ENCODE measurements around the gene KRT80. TPM values are rescaled to one million over a fixed set of nuclear protein-coding genes. Genes with fewer than 3 reads are reported as not detected.

Gene KRT80
- total RNA-seq, 1 donor from 2014 or later, result 2.7 TPM

- no peak for DNase-seq (ENCODE audit: low spot score in 2 of 2, unreplicated experiment in 2 of 2)
- Mint-ChIP-seq H3K9me3 (peaks cover 4% of the 10 kb centered on the region), H3K36me3 (no peaks in the 10 kb centered on the region), H3K4me3 (no peak overlapping the region), H3K27me3 (ENCODE audit: low read depth) (no peaks in the 10 kb centered on the region), H3K4me1 (peaks cover 7% of the 10 kb centered on the region), H3K27ac (no peak overlapping the region)
- TF ChIP-seq CTCF (IDR thresholded peaks at IDR 0.05; ENCODE audit: unreplicated experiment), result no peak
Measured at GRCh38 chr12:52156311-52156710, 35.5 kb downstream of the KRT80 start.

GRCh38 chr12:52155048-52155868, 36.6 kb downstream of the KRT80 start:
- TF ChIP-seq CTCF (IDR thresholded peaks at IDR 0.05; ENCODE audit: unreplicated experiment), result no peak
- peaks cover 4% of the 10 kb centered on the region for H3K9me3 Mint-ChIP-seq
- no peak for DNase-seq (ENCODE audit: low spot score in 2 of 2, unreplicated experiment in 2 of 2)
- H3K4me1 Mint-ChIP-seq, result peaks cover 7% of the 10 kb centered on the region
- no peaks in the 10 kb centered on the region for H3K36me3 Mint-ChIP-seq
- no peak overlapping the region for H3K4me3 Mint-ChIP-seq
- peak overlapping the region; percentile 21 for H3K27ac Mint-ChIP-seq
- no peaks in the 10 kb centered on the region for H3K27me3 Mint-ChIP-seq (ENCODE audit: low read depth)

GRCh38 chr12:52152905-52153317, 38.9 kb downstream of the KRT80 start:
- H3K27me3 Mint-ChIP-seq (ENCODE audit: low read depth), result no peaks in the 10 kb centered on the region
- H3K4me1 Mint-ChIP-seq, result peaks cover 20% of the 10 kb centered on the region
- peak overlapping the region; percentile 37 for H3K4me3 Mint-ChIP-seq
- no peak for DNase-seq (ENCODE audit: low spot score in 2 of 2, unreplicated experiment in 2 of 2)
- TF ChIP-seq CTCF (IDR thresholded peaks at IDR 0.05; ENCODE audit: unreplicated experiment), result no peak
- no peaks in the 10 kb centered on the region for H3K9me3 Mint-ChIP-seq
- no peak overlapping the region for H3K27ac Mint-ChIP-seq
- H3K36me3 Mint-ChIP-seq, result no peaks in the 10 kb centered on the region

- H3K9me3 Mint-ChIP-seq, result no peaks in the 10 kb centered on the region
- H3K4me1 Mint-ChIP-seq, result peaks cover 20% of the 10 kb centered on the region
- H3K27me3 Mint-ChIP-seq (ENCODE audit: low read depth), result no peaks in the 10 kb centered on the region
- peak overlapping the region; percentile 46 for H3K4me3 Mint-ChIP-seq
- H3K27ac Mint-ChIP-seq, result peak overlapping the region; percentile 43
- H3K36me3 Mint-ChIP-seq, result no peaks in the 10 kb centered on the region
- peak; percentile 98 for TF ChIP-seq CTCF (IDR thresholded peaks at IDR 0.05; ENCODE audit: unreplicated experiment)
- peak; percentile 63 to 82 for DNase-seq (ENCODE audit: low spot score in 2 of 2, unreplicated experiment in 2 of 2)
Measured at GRCh38 chr12:52151837-52152783, 39.7 kb downstream of the KRT80 start.

GRCh38 chr12:52151153-52151836, 40.5 kb downstream of the KRT80 start:
- H3K4me3 Mint-ChIP-seq, result peak overlapping the region; percentile 46

More at GRCh38 chr12:52151153-52151836, 40.5 kb downstream of the KRT80 start:
- no peaks in the 10 kb centered on the region for H3K36me3 Mint-ChIP-seq
- no peak for DNase-seq (ENCODE audit: low spot score in 2 of 2, unreplicated experiment in 2 of 2)
- no peaks in the 10 kb centered on the region for H3K27me3 Mint-ChIP-seq (ENCODE audit: low read depth)
- peaks cover 20% of the 10 kb centered on the region for H3K4me1 Mint-ChIP-seq
- TF ChIP-seq CTCF (IDR thresholded peaks at IDR 0.05; ENCODE audit: unreplicated experiment), result no peak
- H3K27ac Mint-ChIP-seq, result no peak overlapping the region
- H3K9me3 Mint-ChIP-seq, result no peaks in the 10 kb centered on the region

Data from mesothelial cell of epicardium (in vitro differentiated cells).